ENCODE measurements around the gene MTOR.

MTOR gene

GRCh38 chr1:11062965-11063401, 199.4 kb downstream of the MTOR start:
- DNase-seq (ENCODE audit: insufficient read length, low spot score) (no peak), FAIRE-seq (peak; percentile 94)
- TF ChIP-seq POU2F2 (IDR thresholded peaks at IDR 0.05; ENCODE audit: low read depth, low read length) = no peak
- peak; percentile 2 for TF ChIP-seq PAX5 (IDR thresholded peaks at IDR 0.05; ENCODE audit: insufficient read depth, low read length, severe bottlenecking)

DNA sequence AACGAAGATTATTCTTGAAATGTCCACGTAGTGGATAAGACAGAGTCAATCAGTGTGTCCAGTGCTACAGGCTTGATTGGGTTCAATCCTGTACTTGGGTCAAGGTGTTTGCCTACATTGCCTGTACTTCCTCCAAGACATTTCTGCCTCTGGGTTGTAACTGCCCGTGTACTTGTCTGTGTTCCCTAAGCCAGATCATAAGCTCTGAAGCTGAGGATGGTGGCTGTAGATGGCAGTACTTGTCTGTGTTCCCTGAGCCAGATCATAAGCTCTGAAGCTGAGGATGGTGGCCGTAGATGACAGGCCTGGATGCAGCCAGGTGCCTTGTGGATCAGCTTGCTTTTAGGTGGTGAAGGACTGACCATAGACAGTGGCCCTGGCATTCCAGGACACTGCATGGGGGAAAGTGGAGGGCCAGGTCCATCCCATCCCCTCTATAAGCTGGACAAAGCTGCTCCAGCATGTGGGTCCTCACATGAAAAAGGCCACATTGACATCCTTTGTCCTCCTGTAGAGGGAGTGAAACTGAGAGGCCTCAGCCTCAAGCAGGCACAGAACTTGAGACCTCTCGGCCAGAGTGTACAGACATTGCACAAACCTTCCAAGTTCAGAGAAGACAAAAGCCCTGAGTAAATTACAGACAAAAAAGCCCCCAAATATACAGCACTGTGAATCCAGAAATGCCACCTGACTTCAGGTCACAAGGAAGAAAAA, 200.5 kb downstream of the MTOR start:
- DNase-seq (ENCODE audit: insufficient read length, low spot score) (no peak), FAIRE-seq (peak; percentile 78)
- TF ChIP-seq SPI1 (IDR thresholded peaks at IDR 0.05; ENCODE audit: low read depth, low read length) (no peak), PAX5 (IDR thresholded peaks at IDR 0.05; ENCODE audit: insufficient read depth, low read length, severe bottlenecking) (no peak), POLR2A (IDR thresholded peaks at IDR 0.05; ENCODE audit: low read depth, low read length) (no peak)

DNA sequence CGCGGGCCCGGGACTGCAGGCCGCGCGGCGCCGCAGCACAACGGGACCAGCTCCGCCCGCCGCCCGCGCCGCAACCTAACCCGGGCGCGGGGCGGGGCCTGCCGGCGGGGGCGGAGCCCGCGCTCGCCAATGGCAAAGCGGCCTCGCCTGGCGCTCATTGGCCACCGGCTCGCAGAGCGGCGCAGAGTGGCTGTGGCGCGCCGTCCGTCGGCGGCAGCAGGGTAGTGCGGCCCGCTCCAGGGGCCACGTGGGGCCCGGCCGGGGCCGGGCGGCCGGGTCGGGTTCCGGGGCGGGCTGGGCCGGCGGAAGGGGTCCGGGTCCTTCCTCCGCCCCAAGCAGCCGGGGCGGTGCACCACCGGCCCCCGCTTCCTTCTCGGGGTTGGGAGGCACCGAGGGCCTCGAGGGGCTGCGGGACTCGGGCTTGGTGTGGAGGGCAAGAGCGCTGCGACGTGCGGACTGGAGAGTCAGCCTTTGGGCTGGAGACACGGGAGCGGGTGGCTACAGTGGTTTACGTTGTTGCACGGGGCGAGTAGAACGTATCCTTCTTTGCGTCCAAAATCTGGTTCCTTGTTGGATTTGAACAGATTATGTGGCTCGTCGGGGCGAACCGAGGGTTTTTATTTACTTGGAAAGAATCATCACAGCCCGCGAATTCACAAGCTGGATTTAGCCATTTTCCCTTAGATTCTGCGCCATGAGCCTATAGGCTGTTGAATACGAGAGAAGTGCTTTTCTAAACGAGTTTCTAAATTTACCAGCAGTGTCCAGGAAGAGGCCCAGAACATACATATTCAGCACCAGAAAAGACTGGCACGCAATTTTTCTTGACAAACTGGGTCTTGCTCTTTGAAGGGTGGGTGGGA, 202.2 kb downstream of the MTOR start, which contains the start of gene SRM:
SRM (minus strand) TSS at position 51 of the 863 bp plus-strand sequence. CDS start 75 bp downstream, outside the sequence.
- FAIRE-seq (peak; percentile 98), DNase-seq (ENCODE audit: insufficient read length, low spot score) (peak; percentile 98)
- TF ChIP-seq POLR2AphosphoS5 (IDR thresholded peaks at IDR 0.05; ENCODE audit: low read depth, low read length) (peak; percentile 2; the same call in 1 of the 2 replicates), PAX5 (IDR thresholded peaks at IDR 0.05; ENCODE audit: insufficient read depth, low read length, severe bottlenecking) (no peak), TAF1 (IDR thresholded peaks at IDR 0.05; ENCODE audit: low read depth, low read length) (peak; percentile 54; the same call in 1 of the 2 replicates), POLR2A (IDR thresholded peaks at IDR 0.05; ENCODE audit: low read depth, low read length) (peak; percentile 82), POU2F2 (IDR thresholded peaks at IDR 0.05; ENCODE audit: low read depth, low read length) (peak; percentile 58; the same call in 1 of the 2 replicates), SPI1 (IDR thresholded peaks at IDR 0.05; ENCODE audit: low read depth, low read length) (no peak)

DNA sequence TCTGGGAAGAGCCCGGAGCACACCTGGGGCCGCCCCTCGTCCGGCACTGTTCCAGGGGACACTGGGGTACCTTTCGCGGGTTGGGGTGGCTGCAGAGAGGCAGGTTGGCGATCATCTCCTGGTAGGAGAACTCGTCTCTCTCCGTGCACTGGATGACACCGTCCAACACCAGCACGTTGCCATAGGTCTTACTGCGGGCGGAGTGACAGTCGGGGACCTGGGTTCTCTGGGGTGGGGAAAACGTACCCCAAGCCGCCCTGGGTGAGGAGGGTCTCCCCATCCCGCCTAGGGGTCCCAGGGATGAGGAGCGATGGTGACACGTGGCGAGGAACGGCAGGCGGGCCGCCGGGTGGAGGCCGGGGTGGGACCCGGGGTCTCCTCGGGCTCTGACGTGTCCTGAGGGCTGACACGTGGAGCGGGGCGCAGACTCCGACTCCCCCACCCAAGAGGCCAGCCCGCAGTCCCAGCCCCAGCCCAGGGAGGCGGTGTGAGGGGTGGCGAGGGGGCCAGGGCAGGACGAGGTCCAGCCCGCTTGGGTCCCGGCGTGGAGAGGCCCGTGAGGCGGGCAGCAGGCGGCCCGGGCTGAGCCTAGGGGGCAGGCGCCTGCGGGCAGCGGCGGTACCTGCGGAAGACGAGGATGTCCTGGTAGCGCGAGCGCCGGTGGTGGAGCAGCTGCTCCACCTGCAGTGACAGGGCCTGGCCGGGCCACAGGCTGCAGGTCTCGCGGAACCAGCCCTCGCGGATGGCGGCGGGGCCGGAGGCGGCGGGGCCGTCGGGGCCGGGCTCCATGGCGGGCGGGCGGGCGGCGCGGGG, 203.0 kb downstream of the MTOR start:
- TF ChIP-seq PAX5 (IDR thresholded peaks at IDR 0.05; ENCODE audit: insufficient read depth, low read length, severe bottlenecking) = no peak
- TF ChIP-seq POU2F2 (IDR thresholded peaks at IDR 0.05; ENCODE audit: low read depth, low read length) = no peak
- no peak for TF ChIP-seq SPI1 (IDR thresholded peaks at IDR 0.05; ENCODE audit: low read depth, low read length)
- TF ChIP-seq TAF1 (IDR thresholded peaks at IDR 0.05; ENCODE audit: low read depth, low read length) = no peak
- TF ChIP-seq POLR2AphosphoS5 (IDR thresholded peaks at IDR 0.05; ENCODE audit: low read depth, low read length) = no peak
- no peak for TF ChIP-seq POLR2A (IDR thresholded peaks at IDR 0.05; ENCODE audit: low read depth, low read length)
- peak; percentile 56 for FAIRE-seq
- DNase-seq (ENCODE audit: insufficient read length, low spot score) = peak; percentile 65

DNA sequence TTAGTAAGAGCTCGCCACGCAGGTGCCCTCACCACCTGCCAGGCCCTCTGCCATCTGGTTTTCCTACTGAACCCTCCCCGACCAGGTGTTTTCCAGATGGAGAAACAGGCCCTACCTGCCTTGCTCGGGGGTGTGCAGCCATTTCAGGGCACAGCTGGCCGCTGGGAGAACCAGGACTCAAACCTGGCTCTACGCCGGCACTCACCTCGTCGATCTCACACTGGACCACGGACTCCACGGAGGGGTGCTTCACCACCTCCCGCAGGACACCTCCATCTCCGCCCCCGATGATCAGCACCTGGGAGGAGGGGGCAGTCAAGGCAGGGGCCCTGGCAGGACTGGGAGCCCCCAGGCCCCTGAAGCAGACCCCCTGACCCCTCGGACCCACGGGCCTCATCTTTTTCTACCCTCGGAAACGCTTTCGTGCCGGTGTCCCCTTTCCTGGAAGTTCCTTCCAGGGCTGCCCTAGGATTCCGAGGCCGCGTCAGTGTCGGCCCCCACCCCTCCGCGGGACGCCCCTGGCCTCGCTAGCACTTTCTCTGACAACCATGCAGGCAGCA, 203.7 kb downstream of the MTOR start:
- DNase-seq (ENCODE audit: insufficient read length, low spot score) = no peak
- no peak for TF ChIP-seq PAX5 (IDR thresholded peaks at IDR 0.05; ENCODE audit: insufficient read depth, low read length, severe bottlenecking)
- no peak for TF ChIP-seq POLR2AphosphoS5 (IDR thresholded peaks at IDR 0.05; ENCODE audit: low read depth, low read length)
- TF ChIP-seq SPI1 (IDR thresholded peaks at IDR 0.05; ENCODE audit: low read depth, low read length) = no peak
- TF ChIP-seq TAF1 (IDR thresholded peaks at IDR 0.05; ENCODE audit: low read depth, low read length) = no peak
- no peak for TF ChIP-seq POU2F2 (IDR thresholded peaks at IDR 0.05; ENCODE audit: low read depth, low read length)
- no peak for TF ChIP-seq POLR2A (IDR thresholded peaks at IDR 0.05; ENCODE audit: low read depth, low read length)
- FAIRE-seq = no peak

GRCh38 chr1:11058026-11058425, 204.3 kb downstream of the MTOR start:
- TF ChIP-seq PAX5 (IDR thresholded peaks at IDR 0.05; ENCODE audit: insufficient read depth, low read length, severe bottlenecking) (no peak), POU2F2 (IDR thresholded peaks at IDR 0.05; ENCODE audit: low read depth, low read length) (no peak), POLR2AphosphoS5 (IDR thresholded peaks at IDR 0.05; ENCODE audit: low read depth, low read length) (no peak), TAF1 (IDR thresholded peaks at IDR 0.05; ENCODE audit: low read depth, low read length) (no peak), POLR2A (IDR thresholded peaks at IDR 0.05; ENCODE audit: low read depth, low read length) (no peak), SPI1 (IDR thresholded peaks at IDR 0.05; ENCODE audit: low read depth, low read length) (no peak)
- FAIRE-seq (no peak), DNase-seq (ENCODE audit: insufficient read length, low spot score) (no peak)

GRCh38 chr1:11057477-11057876, 204.9 kb downstream of the MTOR start:
- TF ChIP-seq POU2F2 (IDR thresholded peaks at IDR 0.05; ENCODE audit: low read depth, low read length) (no peak), SPI1 (IDR thresholded peaks at IDR 0.05; ENCODE audit: low read depth, low read length) (no peak)
- DNase-seq (ENCODE audit: insufficient read length, low spot score) (no peak), FAIRE-seq (no peak)
